SIG-M5 (cell line): Measurements from ENCODE around the gene MYPN.
"Not testable (repeated sequence)": the region's sequence is repeated elsewhere in the genome, so short reads cannot be mapped to it uniquely, and the experiment has no call there.

Source experiments
- DNase-seq: peaks from one replicate; lab custom pipeline; 2025; lab: John Stamatoyannopoulos, UW

The MYPN gene

DNA sequence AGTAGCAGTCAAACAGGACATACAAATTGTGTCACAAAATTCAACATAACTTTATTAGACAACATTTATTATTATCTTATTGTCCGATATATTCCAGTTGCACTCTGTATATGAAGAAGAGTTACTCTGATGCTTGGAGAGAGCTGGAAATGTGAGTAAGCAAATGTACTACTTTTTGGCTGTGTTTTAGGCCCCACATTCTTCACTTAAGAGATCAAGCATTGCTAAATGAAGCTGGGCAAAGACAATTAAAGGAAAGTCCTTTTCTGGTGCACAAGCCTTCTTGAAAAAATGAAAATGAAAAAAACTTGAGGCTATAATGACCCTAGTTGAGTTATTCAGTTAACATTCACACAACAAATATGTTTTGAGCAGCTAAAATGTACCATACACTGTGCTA is 26.1 kb downstream of the MYPN start:
- DNase-seq, result no peak

DNA sequence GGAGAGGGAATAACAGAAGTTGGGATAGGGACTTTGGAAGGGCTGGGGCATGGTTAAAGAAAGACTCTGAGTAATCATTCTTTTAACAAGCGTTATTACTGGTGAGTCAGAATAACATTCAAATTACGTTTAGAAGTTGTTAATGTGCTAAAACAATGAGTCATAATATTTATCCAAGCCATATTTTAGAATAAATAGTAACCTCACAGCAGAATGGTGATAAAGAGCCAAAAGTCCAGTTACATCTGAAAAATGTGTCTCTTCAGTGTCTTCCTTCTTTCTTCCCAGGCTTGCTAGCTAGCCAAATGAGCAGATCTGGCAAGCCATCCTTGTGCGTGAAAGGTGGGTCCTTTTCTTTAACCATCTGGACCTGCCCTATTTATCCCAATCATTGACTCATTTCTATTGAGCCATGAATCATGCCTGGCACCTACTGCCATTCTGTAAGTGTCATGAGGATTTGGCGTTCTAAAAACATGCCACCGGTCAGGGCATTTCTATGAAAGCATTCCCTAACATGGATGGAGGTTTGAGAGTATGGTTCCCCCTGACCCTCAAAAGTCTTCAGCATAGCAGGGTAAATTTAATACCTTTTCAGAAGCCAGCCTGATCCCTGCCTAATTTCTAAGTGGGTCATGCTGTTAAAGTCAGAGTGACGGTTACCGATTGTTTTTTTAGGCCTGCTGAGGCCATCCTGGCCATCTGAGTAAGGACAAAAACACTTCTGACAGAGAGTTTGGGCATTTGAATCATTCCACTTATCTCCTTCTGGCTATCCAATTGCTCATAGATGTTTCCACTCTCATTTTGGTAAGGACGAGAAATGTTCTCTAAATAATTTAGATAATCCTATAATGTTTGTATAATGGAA is 26.9 kb downstream of the MYPN start:
- no peak for DNase-seq

DNA sequence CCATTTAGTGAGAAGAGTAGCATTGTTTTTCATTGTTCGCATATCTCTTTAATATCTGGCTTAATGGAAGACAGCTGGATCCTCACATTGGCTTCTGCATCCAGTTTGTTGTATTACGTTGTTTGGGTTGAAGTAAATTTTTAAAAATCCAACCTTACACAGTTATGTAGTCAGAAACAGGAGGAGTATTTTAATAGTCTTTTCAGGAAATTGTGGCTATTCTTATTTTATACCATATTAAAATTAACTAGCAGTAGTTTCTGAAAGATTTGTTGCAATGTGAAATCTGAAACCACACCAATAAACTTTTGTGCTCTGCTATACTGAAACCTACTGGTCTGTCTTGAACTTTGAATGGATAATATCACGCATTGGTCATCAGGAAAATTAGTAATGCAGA is 27.9 kb downstream of the MYPN start:
- no peak for DNase-seq

DNA sequence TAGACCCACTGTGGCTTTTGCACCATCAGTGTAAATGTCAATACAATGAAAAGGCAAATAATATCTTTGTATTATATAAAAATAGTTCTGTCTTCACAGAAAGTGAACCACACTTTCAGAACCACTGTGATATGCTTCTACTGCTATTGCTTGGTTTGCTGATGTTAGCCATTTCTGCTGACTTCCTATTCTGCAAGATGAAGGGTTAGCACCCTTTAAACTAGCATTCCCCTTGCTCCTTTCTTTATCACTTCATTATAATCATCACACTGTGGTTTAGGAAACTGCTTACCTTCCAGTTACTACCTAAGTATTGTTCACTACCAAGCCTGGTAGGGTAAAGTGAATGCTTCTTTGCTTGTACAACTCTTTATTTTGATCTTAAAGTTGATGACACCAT is 29.2 kb downstream of the MYPN start:
- DNase-seq, result no peak

DNA sequence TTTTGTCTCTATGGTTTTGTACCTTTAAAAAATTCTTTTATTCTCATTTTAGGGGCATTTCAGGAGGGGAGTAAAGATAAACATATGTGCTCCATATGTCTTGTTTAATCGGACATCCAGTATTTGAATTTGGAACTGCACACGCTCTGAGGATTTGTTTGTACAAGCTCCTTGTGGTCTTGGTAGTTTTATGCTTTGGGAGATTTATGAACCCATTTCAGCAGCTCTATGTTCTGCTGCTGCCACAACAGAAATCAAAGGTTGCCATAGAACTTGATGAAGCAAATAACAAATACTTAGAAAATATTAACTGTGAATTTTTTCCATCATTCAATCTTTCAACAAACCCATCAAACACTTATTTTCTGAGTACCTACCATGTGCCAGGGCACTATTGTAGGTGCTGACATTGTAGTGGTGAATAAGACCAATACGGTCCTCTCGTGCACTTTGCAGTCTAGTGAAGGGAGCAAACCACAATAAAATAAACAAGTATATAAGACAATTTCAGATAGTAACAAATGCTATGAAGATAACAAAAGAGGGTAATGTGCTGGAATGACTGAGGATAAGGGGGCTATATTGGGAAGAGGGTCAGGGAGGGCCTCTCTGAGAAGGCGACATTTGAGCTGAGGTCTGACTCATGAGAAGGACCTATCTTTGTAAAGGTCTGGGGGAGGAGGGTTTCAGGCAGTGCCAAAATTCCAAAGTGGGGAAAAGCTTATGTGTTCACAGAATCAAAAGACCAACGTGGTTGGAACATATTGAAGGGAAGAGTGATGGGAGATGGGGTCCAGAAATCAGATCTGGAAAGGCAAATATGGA is 30.4 kb downstream of the MYPN start:
- DNase-seq, result no peak

DNA sequence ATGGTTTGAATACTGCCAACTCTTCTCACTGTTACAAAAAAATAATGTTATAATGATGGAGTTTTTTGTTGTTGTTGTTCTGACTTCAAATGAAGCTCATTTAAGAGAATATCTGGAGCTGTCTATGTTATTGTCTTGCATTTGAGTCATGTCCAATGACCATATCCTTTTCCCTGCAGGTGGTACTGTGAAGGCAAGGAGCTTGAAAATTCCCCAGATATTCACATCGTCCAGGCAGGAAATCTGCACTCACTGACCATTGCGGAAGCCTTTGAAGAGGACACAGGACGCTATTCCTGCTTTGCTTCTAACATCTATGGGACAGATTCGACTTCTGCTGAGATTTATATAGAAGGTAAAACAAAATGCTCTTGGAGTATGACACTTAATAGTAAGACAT is 33.5 kb downstream of the MYPN start:
- DNase-seq, result no peak

DNA sequence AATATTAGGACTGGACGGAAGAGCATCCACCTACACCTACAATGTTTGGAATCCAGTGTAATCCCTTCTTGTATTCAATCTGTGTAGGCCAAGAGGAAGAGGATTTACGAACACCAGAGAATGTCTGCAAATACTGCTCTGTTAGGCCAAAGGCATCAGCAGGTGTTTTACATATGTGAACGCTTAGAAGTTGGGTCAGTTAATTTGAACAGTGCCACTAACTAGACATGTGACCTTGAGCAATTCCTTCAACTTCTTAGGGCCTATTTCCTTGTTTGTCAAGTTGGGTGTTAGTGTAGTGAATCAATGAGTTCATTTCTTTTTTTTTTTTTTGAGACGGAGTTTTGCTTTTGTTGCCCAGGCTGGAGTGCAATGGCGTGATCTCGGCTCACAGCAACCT is 35.4 kb downstream of the MYPN start:
- no peak for DNase-seq

DNA sequence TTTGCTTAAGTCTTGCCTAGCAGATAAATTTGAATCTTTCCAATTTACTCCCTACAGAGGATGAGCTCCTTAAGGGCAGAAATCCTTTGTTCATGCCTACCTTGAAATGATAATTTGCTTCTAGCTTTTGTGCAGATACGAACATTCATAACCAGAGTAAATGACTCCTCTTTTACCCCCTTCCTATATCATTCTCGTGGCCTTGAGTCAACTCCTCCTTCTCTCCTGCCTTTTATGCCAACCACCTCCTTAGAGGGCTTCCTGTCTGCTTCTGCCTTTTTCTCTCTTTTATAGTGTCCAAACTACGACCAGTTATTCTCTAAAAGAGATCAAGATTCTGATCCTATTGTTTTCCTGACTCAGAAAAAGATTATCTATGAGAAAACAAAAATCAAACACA is 36.4 kb downstream of the MYPN start:
- DNase-seq, result no peak

DNA sequence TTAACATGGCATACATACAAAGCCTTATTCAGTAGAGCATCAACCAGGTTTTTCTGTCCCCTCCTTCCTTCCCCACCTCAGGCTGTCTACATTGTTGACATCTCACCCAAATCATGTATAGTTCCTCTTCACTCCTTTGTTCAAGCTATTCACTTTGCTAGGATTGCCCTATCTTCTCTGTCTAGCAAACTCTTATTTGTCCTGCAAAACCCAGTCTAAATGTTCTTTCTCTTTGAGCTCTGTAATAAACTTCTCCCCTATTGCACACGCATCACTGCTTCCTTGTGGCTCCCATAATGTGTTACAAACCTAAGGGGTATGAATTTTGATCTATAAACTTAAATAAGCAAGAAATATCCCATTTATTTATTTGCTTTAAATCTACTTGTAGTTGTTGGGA is 36.8 kb downstream of the MYPN start:
- DNase-seq, result no peak

DNA sequence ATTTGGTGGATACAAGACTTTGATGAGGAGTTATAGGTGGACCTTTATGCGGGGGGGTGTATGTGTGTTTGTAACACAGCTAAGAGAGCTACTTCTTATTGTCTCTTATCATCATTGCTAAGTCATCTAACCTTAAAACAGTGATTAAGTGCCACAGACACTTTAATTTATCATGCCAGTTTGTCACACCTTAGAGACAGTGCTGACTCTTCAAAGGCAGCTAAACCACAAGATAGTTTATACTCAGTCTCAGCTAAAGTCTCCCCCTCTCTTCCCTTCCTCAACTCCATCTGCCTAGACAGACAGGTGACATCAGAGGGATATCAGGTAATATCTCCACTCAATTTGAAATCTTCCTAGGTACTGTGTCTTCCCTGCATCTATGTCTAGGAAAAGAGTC is 42.2 kb downstream of the MYPN start:
- DNase-seq, result no peak

DNA sequence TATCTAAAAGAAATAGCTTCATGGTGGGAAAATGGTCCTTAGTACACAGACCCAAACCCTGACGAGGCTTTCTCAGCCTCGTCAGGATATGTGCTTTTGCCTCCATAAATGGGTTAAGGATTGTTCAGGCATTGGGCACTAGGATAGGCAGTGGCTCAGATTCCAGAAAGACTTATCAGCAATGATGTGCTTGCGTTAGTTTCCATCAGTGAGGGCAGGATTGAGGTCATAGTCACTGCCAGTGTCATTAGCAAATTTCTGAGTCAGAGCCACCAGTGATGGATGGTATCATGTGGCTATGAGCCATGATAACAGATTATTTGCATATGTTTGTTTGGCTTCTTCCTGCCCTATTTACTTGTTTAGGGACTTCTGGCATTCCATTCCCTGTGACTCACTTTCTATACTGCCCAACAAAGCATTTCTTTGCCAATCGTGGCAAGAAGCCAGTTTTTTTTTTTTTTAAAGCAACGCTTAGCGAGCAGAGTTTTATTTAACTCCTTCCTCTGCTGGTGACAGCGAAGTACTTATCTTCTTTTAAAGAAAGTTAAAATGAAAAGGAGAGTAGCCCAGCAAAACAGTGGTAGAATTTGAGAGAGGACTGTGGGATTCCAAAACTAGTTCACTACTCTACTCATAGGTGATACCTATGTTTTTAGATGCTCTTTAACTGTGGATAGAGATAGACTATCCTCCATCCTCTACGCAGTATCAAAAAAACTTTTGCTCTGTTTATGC is 44.4 kb downstream of the MYPN start:
- no peak for DNase-seq

DNA sequence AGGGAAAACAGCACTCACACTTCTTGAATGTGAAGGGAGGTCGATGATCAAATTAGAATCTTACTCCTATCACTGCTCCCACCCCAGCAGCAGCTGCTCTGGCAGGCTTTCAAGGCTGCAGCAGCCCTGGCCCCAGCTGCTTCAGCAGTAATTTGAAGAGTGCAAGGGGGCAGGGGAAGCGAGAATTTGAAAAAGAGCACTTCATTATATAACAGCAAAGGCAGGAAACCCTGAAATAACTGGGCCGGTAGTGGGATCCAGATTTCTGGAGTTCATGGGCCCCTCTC is 44.9 kb downstream of the MYPN start:
- DNase-seq, result no peak

DNA sequence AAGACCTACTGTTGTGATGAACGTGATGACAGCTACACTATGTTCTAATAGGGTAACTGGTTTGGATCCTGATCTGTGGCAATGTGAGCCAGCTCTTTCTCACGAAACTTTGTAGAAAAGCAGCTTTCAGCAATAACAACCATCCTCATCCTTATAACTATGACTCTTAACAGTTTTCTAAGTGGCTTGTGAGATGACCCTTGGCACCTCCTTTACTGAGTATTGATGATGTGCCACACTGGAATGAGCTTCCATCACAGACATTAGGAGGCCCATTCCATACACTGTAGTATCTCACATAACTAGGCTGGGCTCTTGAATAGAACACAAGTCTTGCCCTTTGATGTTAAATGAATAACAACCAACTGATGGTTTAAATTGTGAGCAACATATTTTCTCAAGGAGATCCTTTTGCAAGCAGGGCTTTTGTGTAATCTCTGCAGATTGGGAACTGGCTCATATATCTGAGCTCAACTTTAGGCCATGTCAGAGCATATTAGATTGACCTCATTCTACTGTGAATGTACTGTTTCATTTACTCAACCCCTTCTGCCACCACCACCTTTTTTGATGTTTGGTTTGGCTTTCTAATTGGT is 46.4 kb downstream of the MYPN start:
- DNase-seq, result no peak

DNA sequence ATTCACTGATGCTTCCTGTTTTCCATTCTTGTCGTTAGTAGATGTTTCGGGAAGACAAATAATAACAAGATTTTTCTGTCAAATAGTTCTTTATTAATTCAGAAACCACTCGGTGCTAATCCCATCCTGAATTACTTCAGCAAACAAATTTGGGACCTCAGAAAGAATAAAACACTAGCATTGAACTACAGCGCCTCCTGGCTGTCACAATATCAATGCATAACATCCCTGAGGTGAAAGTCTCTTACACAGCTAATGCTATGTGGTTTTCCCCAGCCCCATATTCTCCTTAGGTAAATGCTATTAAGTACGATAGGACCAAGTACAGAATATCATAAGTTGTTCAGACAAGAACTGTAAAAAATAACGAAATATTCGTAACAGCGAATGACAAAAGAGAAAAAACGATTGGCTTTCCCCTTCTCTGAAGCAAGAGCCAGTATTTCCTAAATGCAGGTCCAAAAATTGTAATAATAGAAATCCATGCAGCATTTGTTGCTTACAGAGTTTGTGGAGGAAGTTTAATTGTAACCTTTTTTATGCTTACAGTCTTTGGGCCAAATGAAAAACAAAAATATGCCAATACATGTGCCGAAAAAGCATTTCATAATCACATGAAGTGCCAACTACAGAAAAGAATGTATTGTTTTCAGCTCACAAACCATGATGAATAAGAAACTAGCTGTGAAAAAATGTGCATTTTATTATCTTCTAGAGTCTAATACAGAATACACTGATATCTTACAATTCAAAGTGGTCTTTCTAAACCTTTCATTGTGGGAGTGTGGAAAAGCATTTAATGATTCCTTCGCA is 47.3 kb downstream of the MYPN start:
- DNase-seq, result no peak

DNA sequence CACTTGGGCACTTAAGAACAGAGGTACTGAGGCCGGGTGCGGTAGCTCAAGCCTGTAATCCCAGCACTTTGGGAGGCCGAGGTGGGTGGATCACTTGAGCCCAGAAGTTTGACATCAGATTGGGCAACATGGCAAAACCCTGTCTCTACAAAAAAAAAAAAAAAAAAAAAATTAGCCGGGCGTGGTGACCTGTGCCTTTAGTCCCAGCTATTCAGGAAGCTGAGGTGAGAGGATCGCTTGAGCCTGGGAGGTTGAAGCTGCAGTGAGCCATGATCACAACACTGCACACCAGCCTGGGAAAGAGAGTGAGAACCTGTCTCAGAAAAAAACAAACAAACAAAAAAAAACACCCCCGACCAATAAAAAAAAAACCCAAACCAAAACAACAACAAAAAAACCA is 48.2 kb downstream of the MYPN start:
- not testable (repeated sequence) for DNase-seq

DNA sequence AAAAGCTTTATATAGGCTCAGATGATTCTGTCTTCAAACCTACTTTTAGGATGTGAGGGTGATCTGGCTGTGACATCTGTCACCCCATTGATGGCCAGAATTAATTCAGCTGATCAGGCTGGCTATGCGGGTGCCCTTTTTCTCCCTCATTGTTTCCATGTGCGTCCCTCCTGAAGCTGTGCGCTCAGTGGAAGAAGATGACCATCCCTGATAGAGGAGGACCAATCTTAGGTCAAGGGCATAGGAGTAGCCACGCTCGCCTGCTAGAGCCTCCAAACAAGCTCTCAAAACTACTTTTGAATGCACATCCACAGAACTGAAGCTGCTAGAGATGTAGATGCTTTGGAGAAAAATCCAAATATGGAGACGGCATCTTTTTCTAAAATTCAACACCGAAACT is 48.7 kb downstream of the MYPN start:
- DNase-seq, result no peak

DNA sequence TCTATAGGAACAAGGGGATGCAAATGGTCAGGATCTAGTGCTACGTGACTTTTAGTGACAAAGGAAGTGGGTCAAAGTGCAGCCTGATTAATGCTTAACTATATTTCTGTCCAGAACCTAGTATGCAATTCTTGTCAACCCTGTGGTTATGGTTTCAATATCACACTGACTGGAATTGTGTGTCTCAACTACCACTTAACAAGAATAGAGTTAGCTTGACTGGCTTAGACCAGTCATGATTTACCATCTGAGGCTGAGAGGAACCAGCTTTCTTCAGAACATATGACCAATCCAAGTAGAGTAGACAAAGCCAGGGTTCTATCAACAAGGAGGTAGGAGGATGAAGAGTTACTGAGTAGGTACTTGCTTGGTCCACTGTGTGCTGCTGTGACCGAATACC is 54.4 kb downstream of the MYPN start:
- no peak for DNase-seq

DNA sequence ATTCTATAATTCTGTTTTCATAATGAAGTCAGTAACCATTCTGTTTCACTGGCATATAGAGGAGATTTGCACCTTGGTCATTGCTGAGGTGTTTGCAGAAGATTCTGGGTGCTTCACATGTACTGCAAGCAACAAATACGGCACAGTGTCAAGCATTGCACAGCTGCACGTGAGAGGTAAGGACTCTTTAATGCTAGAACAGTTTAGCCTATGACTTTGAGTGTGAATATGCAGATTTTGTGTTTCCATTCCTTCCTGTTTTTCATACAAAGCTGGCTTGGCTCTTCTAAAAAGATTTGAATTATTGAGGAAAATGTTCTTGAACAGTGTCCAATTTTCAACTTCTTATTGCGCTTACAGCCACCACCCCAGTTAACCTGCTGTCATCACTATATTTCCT is 56.4 kb downstream of the MYPN start:
- no peak for DNase-seq

DNA sequence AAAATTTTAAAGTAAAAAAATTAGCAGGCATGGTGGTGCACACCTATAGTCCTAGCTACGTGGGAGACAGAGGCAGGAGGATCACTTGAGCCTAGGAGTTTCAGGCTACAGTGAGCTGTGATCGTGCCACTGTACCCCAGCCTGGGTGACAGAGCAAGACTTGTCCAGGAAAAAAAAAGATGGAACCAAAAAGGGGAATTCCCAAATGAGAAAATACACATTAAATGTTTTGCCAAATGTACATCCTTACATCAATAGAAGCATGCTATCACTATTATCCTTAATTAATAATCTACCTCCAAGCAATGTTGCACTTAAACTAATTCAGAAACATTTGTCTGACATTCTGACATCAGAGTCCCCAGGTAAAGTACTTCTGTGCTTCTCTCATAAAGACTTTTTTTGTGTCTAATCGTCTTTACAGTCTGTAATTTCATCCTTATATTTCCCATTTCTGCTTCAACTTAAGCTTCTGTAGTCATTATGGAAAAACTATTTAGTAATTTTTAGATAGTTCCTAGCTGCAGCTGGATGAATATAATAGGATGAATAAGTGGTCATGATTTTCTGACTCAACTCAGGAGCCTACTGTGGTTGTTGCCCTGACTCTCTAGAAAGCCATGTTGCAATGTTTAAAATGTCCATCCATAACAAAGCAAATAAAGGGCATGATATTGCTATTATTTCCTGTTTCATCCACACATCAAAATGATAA is 57.7 kb downstream of the MYPN start:
- no peak for DNase-seq

DNA sequence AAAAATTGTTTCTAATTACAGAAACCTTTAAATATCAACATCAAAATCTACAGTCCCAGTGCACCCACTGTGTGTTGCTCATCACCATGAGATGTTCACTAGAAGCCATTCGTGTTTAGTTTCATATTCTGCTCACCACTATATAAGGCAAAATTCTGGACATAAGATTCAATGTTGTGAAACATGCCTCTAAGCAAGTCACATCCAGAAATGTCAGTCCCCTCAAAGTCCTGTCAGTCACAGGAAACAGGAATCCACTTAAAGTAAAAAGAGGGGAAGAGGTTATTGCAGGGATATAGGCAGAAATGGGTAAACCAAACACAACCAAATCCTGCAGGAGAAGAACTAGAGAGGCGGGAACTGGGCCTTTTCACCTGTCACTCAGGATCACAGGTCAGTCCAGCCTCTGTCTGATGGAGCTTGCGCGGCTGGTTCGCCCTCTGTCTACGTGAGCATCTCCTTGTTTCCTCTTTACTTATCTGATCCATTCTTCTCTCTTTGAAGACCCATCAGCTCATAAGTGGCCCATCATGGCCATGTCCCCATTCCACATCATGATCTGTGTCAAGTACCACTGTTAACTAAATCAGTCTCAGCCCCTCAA is 58.4 kb downstream of the MYPN start:
- DNase-seq, result no peak
